ENCODE data around the gene SRGAP3.

DNA sequence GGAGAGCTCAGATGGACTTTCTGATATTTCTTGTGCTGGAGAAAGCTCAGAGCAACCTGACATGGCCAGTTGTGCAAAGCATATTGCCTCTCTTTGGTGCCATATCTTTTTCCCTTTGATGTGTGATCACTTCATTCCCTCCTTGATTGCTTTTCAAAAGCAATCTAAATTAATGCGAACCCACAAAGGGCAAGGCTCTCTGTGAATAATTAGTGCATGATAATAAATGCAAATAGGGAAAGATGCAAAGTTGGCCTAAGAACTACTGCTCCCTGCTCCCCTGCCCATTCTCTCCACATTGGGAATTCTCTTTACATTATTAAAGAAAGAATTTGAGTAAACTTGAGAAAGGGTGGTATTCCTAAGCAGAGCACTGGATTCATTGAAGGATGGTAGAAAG lies 60.9 kb downstream of the SRGAP3 start:
- TF ChIP-seq, protein P1, sequence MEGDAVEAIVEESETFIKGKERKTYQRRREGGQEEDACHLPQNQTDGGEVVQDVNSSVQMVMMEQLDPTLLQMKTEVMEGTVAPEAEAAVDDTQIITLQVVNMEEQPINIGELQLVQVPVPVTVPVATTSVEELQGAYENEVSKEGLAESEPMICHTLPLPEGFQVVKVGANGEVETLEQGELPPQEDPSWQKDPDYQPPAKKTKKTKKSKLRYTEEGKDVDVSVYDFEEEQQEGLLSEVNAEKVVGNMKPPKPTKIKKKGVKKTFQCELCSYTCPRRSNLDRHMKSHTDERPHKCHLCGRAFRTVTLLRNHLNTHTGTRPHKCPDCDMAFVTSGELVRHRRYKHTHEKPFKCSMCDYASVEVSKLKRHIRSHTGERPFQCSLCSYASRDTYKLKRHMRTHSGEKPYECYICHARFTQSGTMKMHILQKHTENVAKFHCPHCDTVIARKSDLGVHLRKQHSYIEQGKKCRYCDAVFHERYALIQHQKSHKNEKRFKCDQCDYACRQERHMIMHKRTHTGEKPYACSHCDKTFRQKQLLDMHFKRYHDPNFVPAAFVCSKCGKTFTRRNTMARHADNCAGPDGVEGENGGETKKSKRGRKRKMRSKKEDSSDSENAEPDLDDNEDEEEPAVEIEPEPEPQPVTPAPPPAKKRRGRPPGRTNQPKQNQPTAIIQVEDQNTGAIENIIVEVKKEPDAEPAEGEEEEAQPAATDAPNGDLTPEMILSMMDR (IDR thresholded peaks at IDR 0.05) = no peak
- TF ChIP-seq ZFX (IDR thresholded peaks at IDR 0.05; ENCODE audit: borderline replicate concordance) = no peak
